Karpas-422 (cell line): ENCODE results near the gene BAZ2B. TPM values are rescaled to one million over a fixed set of nuclear protein-coding genes. Genes with fewer than 3 reads are reported as not detected.
"Not testable (repeated sequence)": the region's sequence is repeated elsewhere in the genome, so short reads cannot be mapped to it uniquely, and the experiment has no call there.

Experiments
- DNase-seq: peaks from one replicate; pipeline ENCODE4 v3.0.0-alpha.2; 2015
- H2AFZ ChIP-seq: fragments of 200-600 bp; sonication (generic); 2 replicates; pipeline ENCODE4 v1.6.1; 2014; ENCODE audit warnings: antibody characterized with exemption, low read length, mixed read lengths
- H3K27ac ChIP-seq: fragments of 200-600 bp; sonication (generic); 2 replicates; pipeline ENCODE4 v1.5.1; 2014; ENCODE audit warnings: mild to moderate bottlenecking, low read length, moderate library complexity
- H3K27me3 ChIP-seq: fragments of 200-600 bp; sonication (generic); 2 replicates; pipeline ENCODE4 v1.6.1; 2014; ENCODE audit warnings: low read length, mixed read lengths
- H3K36me3 ChIP-seq: fragments of 200-600 bp; sonication (generic); 2 replicates; pipeline ENCODE4 v1.6.1; 2014; ENCODE audit warnings: low read length, mixed read lengths; ENCODE audit not compliant: insufficient read depth
- H3K4me1 ChIP-seq: fragments of 200-600 bp; sonication (generic); 2 replicates; pipeline ENCODE4 v1.6.1; 2014; ENCODE audit warnings: mild to moderate bottlenecking, low read length, mixed read lengths
- H3K4me2 ChIP-seq: fragments of 200-600 bp; sonication (generic); 2 replicates; pipeline ENCODE4 v1.6.1; 2014; ENCODE audit warnings: low read length, low read depth, mild to moderate bottlenecking; ENCODE audit not compliant: poor library complexity, severe bottlenecking
- H3K4me3 ChIP-seq: fragments of 200-600 bp; sonication (generic); 2 replicates; pipeline ENCODE4 v1.5.1; 2014; ENCODE audit warnings: mild to moderate bottlenecking, antibody characterized with exemption, low read length, mixed read lengths
- H3K79me2 ChIP-seq: fragments of 200-600 bp; sonication (generic); 2 replicates; pipeline ENCODE4 v1.6.1; 2014; ENCODE audit warnings: mild to moderate bottlenecking, low read length, mixed read lengths
- H3K9ac ChIP-seq: fragments of 200-600 bp; sonication (generic); 2 replicates; pipeline ENCODE4 v1.6.0; 2014; ENCODE audit warnings: low read length
- H3K9me2 ChIP-seq: fragments of 200-600 bp; sonication (generic), shearing (Covaris generic); replicated peaks from 2 replicates; pipeline ENCODE4 v1.6.0; 2014; ENCODE audit warnings: mild to moderate bottlenecking, low read length, moderate library complexity; ENCODE audit not compliant: insufficient read depth
- H3K9me3 ChIP-seq: fragments of 300-700, 200-600 bp; sonication (generic); 2 replicates; pipeline ENCODE4 v1.6.1; 2014; ENCODE audit warnings: low read length, mixed read lengths
- H4K20me1 ChIP-seq: fragments of 200-600 bp; sonication (generic); 2 replicates; pipeline ENCODE4 v1.6.1; 2014; ENCODE audit warnings: mild to moderate bottlenecking, antibody characterized with exemption, low read length, low read depth; ENCODE audit not compliant: insufficient read depth
- total RNA-seq: library from RNA; depleted of rRNA; stranded (reverse); fragments of >200 nt; shearing (Covaris generic); gene quantifications from 2 replicates; pipeline ENCODE4 v1.2.3, GENCODE V29; 2014; ENCODE audit warnings: low replicate concordance

BAZ2B gene
- total RNA-seq, 1 experiment from 2014 or later, result 2.2 TPM

DNA sequence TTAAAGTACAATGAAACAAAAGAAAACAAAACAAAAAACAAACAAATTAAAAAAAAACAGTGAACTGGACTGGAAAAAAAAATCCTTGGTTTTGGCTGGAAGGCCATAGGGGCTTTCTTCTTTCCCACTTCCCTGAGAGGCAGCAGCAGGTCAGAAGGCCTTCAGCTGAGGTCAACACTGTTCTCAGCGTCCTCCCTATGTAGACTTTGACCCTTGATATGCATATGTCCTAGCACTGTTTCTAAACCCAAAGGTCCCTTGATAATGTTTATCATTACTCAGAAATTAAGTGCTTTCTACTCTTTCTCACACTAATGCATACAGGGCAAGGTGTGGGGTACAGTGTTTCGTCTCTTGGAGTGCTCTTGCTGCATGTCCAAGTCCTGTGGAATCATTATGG, 254.3 kb downstream of the BAZ2B start:
- H3K36me3 ChIP-seq, result no peaks in the 10 kb centered on the region
- H3K79me2 ChIP-seq, result no peaks in the 10 kb centered on the region
- no peak for DNase-seq
- no peak overlapping the region for H2AFZ ChIP-seq
- H3K4me2 ChIP-seq, result no peak overlapping the region
- H3K27ac ChIP-seq, result no peak overlapping the region
- no peaks in the 10 kb centered on the region for H3K9me3 ChIP-seq
- no peaks in the 10 kb centered on the region for H3K27me3 ChIP-seq
- no peaks in the 10 kb centered on the region for H3K9me2 ChIP-seq
- H4K20me1 ChIP-seq, result no peaks in the 10 kb centered on the region
- no peaks in the 10 kb centered on the region for H3K4me1 ChIP-seq
- no peak overlapping the region for H3K9ac ChIP-seq
- no peak overlapping the region for H3K4me3 ChIP-seq

DNA sequence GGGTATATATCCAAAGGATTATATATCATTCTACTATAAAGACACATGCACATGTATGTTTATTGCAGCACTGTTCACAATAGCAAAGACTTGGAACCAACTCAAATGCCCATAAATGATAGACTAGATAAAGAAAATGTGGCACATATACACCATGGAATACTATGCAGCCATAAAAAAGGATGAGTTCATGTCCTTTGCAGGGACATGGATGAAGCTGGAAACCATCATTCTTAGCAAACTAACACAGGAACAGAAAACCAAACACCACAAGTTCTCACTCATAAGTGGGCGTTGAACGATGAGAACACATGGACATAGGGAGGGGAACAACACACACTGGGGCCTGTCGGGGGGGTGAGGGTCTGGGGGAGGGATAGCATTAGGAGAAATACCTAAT, 254.7 kb downstream of the BAZ2B start:
- not testable (repeated sequence) for H4K20me1 ChIP-seq, H3K36me3 ChIP-seq, H3K4me3 ChIP-seq, H3K27ac ChIP-seq, H2AFZ ChIP-seq, H3K27me3 ChIP-seq, H3K9me3 ChIP-seq, H3K9me2 ChIP-seq, DNase-seq, H3K9ac ChIP-seq, H3K79me2 ChIP-seq, H3K4me1 ChIP-seq, H3K4me2 ChIP-seq

DNA sequence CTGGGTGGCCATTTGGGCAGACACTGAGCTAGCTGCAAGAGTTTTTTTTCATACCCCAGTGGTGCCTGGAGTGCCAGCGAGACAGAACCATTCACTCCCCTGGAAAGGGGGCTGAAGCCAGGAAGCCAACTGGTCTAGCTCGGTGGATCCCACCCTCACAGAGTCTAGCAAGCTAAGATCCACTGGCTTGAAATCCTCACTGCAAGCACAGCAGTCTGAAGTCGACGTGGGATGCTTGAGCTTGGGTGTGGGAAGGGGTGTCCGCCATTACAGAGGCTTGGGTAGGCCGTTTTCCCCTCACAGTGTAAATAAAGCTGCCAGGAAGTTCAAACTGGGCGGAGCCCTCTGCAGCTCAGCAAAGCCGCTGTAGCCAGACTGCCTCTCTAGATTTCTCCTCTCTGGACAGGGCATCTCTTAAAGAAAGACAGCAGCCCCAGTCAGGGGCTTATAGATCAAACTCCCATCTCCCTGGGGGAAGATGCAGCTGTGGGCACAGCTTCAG, 260.2 kb downstream of the BAZ2B start:
- H3K27me3 ChIP-seq, result no peaks in the 10 kb centered on the region
- H3K9me3 ChIP-seq, result no peaks in the 10 kb centered on the region
- no peaks in the 10 kb centered on the region for H3K4me1 ChIP-seq
- H3K36me3 ChIP-seq, result no peaks in the 10 kb centered on the region
- H3K9me2 ChIP-seq, result no peaks in the 10 kb centered on the region
- H3K4me2 ChIP-seq, result no peak overlapping the region
- no peak for DNase-seq
- no peak overlapping the region for H3K27ac ChIP-seq
- H3K9ac ChIP-seq, result no peak overlapping the region
- H3K4me3 ChIP-seq, result no peak overlapping the region
- no peaks in the 10 kb centered on the region for H4K20me1 ChIP-seq
- H3K79me2 ChIP-seq, result no peaks in the 10 kb centered on the region
- no peak overlapping the region for H2AFZ ChIP-seq

DNA sequence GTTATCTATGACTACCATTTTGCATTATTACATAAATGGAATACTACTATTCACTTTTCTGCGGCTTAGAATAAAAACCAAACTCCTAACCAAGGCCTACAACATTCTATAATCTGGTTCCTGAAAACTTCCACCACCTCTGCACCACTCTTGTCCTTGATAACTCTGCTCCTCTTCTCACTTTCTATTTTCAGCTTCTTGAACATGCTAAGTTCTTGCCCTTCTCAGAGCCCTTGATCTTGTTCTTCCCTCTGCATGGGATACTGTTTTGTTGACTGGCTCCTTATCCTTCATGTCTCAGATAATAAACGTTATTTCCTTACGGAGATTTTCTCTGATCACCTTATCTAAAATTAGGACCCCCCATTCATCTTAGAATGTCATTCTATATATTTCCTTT, 264.4 kb downstream of the BAZ2B start:
- no peak for DNase-seq
- no peaks in the 10 kb centered on the region for H3K4me1 ChIP-seq
- no peak overlapping the region for H2AFZ ChIP-seq
- no peaks in the 10 kb centered on the region for H3K36me3 ChIP-seq
- H3K9me2 ChIP-seq, result no peaks in the 10 kb centered on the region
- H3K27me3 ChIP-seq, result no peaks in the 10 kb centered on the region
- H3K9me3 ChIP-seq, result no peaks in the 10 kb centered on the region
- no peak overlapping the region for H3K27ac ChIP-seq
- H3K79me2 ChIP-seq, result no peaks in the 10 kb centered on the region
- H3K4me2 ChIP-seq, result no peak overlapping the region
- H3K4me3 ChIP-seq, result no peak overlapping the region
- no peaks in the 10 kb centered on the region for H4K20me1 ChIP-seq
- H3K9ac ChIP-seq, result no peak overlapping the region

DNA sequence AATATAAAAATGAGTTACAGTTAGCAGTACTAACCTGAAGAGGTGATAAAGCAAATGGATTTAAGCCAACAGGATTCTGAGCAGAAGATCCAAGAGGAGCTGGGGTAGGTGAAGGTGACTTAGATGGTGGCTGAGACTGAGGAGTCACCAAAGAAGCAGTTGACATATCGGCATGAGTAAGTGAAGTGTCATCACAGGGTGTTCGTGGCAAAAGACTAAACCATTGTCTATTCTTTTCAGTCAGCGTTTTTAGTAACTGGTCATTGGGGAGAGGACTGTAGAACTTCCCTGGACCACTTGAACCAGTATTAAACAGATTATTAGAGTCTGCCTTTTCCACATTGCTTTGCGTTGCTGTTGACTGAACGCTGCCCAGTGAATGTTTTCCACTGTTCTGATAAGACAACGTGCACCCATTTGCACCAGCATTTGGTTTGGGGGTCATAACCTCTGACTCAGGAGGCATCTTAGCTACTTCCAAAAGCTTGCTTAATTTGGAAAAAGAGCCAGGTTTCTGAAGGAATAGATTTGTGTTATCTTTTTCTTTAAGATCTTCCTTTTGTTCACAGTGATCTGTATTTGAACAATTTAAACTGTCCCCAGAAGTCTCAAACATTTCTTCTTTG, 266.6 kb downstream of the BAZ2B start:
- Histone ChIP-seq H3K36me3 (no peaks in the 10 kb centered on the region), H3K9me3 (no peaks in the 10 kb centered on the region), H3K27me3 (no peaks in the 10 kb centered on the region), H3K4me3 (no peak overlapping the region), H3K27ac (no peak overlapping the region), H3K79me2 (no peaks in the 10 kb centered on the region), H3K9me2 (no peaks in the 10 kb centered on the region), H3K4me1 (no peaks in the 10 kb centered on the region), H3K4me2 (no peak overlapping the region), H2AFZ (no peak overlapping the region), H3K9ac (no peak overlapping the region), H4K20me1 (no peaks in the 10 kb centered on the region)
- no peak for DNase-seq

DNA sequence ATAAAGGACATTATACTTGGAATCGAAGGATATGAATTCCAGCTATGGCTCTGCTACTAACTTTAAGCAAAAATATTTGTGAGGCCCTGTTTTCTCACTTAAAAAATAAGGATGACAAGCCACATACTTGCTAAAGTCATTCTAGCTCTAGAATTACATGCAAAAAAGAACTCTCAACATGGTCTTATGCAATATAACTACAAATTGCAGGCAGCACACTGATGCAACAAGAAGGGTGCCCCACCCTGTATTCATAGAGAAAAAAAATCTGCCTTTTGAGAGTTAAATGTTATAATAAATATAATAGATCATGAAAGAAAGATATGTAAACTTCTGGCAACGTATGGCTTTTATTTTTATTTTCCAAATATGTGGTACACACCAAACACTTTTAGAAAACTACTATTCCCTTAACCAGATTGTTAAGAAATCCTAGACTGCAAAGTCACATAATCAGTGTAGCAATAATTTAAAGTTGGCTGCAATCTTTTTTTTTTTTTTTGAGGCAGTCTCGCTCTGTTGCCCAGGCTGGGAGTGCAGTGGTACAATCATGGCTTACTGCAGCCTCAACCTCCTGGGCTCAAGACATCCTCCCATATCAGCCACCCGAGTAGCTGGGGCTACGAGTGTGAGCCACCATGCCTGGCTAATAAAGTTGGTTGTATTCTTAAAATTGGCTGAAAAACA, 289.6 kb downstream of the BAZ2B start:
- Histone ChIP-seq H3K9me2 (no peaks in the 10 kb centered on the region), H3K4me1 (no peaks in the 10 kb centered on the region), H2AFZ (no peak overlapping the region), H3K4me2 (no peak overlapping the region), H3K4me3 (no peak overlapping the region), H3K9me3 (no peaks in the 10 kb centered on the region), H3K36me3 (no peaks in the 10 kb centered on the region), H4K20me1 (no peaks in the 10 kb centered on the region), H3K27ac (no peak overlapping the region), H3K79me2 (no peaks in the 10 kb centered on the region), H3K9ac (no peak overlapping the region), H3K27me3 (no peaks in the 10 kb centered on the region)
- no peak for DNase-seq

DNA sequence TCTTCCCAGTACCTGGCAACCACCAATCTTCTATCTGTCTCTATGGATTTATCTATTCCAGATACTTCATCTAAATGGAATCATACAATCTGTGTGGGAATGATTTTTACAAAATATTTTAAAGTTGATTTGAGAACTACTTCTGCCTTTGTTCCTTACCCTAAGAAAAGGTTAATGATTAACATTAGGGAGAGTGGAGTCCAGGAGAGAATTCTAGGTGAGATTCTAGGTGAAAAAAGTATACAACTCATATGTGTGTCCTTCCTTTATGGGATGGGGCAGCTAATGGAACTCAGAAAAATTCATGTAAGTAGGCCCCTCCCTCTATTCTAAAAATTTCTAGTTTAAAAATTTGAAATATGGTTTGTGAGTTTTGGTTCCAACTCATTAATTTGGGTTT, 293.9 kb downstream of the BAZ2B start:
- no peaks in the 10 kb centered on the region for H3K79me2 ChIP-seq
- H2AFZ ChIP-seq, result no peak overlapping the region
- no peaks in the 10 kb centered on the region for H3K9me2 ChIP-seq
- no peaks in the 10 kb centered on the region for H3K9me3 ChIP-seq
- H3K27ac ChIP-seq, result no peak overlapping the region
- H3K27me3 ChIP-seq, result no peaks in the 10 kb centered on the region
- H3K4me3 ChIP-seq, result no peak overlapping the region
- no peaks in the 10 kb centered on the region for H4K20me1 ChIP-seq
- H3K4me2 ChIP-seq, result no peak overlapping the region
- H3K36me3 ChIP-seq, result no peaks in the 10 kb centered on the region
- no peaks in the 10 kb centered on the region for H3K4me1 ChIP-seq
- DNase-seq, result no peak
- H3K9ac ChIP-seq, result no peak overlapping the region

DNA sequence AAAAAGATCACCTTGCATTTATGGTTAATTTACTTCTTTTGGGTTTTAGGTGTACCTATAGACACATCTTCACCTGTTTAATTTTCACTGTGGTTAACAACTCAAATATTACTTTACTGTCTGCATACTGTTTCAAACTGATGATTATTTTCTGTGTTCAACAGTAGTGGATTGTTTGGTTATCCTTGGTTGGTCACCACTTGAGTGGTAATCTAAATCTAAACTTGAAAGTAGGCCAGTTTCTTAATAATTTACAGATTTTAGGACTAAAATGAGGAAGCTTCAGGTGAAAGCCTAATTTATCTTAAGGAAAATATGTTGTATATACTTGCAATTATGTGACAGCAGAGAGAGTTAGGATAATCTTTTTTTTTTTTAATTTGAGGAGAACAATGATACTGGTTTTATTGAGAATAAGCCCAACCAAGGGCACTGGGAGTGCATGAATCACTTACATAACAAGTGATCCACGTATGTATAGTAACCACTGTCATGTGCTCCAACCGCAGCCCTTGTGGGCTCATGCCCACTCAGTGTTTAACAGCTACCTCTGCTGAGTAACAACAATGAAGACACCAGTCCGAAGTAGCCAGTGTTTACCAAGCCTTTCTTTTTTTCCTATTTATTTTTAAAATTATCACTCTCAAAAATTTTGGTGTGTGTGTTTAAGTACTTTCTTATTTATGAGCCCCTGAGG, 298.8 kb downstream of the BAZ2B start:
- Histone ChIP-seq H3K4me2 (no peak overlapping the region), H3K27me3 (no peaks in the 10 kb centered on the region), H3K9ac (no peak overlapping the region), H2AFZ (no peak overlapping the region), H3K9me3 (no peaks in the 10 kb centered on the region), H3K4me3 (no peak overlapping the region), H3K4me1 (peaks cover 6% of the 10 kb centered on the region; the same call in 1 of the 2 replicates), H4K20me1 (no peaks in the 10 kb centered on the region), H3K27ac (no peak overlapping the region), H3K36me3 (no peaks in the 10 kb centered on the region), H3K79me2 (no peaks in the 10 kb centered on the region), H3K9me2 (no peaks in the 10 kb centered on the region)
- DNase-seq, result no peak
